ENCODE results near the gene IL22RA2.

The IL22RA2 gene

DNA sequence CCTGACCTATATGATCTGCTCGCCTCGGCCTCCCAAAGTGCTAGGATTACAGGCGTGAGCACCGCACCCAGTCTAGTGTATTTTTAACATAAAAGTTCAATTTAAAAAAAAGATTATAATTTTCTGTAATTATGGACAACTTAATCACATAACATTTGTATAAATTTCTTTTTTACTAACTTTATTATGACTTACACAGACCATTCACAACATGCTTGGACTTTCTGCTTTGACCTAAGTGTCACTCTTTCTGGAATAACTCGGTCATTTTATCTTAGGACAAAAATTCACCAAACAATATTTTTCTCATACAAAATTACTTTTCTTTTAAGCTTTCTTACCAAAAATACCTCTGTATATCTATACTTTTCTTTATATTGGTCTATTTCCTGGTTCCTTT is 15.4 kb upstream of the IL22RA2 start:
- TF ChIP-seq, protein P1, sequence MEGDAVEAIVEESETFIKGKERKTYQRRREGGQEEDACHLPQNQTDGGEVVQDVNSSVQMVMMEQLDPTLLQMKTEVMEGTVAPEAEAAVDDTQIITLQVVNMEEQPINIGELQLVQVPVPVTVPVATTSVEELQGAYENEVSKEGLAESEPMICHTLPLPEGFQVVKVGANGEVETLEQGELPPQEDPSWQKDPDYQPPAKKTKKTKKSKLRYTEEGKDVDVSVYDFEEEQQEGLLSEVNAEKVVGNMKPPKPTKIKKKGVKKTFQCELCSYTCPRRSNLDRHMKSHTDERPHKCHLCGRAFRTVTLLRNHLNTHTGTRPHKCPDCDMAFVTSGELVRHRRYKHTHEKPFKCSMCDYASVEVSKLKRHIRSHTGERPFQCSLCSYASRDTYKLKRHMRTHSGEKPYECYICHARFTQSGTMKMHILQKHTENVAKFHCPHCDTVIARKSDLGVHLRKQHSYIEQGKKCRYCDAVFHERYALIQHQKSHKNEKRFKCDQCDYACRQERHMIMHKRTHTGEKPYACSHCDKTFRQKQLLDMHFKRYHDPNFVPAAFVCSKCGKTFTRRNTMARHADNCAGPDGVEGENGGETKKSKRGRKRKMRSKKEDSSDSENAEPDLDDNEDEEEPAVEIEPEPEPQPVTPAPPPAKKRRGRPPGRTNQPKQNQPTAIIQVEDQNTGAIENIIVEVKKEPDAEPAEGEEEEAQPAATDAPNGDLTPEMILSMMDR (IDR thresholded peaks at IDR 0.05; ENCODE audit: low read depth, low read length, missing control alignments): no peak
- in situ Hi-C loops (cut with HindIII; ENCODE audit: low pct_ligation_motif_present, low sequenced_read_pairs): no loop called here
- no peak overlapping the region for H3K4me3 ChIP-seq (ENCODE audit: low read depth, low read length)
- no peak overlapping the region for H3K27ac ChIP-seq
- H3K36me3 ChIP-seq (replicated peaks): no peaks in the 10 kb centered on the region
- no peak for DNase-seq
- H3K27me3 ChIP-seq (replicated peaks): no peaks in the 10 kb centered on the region

DNA sequence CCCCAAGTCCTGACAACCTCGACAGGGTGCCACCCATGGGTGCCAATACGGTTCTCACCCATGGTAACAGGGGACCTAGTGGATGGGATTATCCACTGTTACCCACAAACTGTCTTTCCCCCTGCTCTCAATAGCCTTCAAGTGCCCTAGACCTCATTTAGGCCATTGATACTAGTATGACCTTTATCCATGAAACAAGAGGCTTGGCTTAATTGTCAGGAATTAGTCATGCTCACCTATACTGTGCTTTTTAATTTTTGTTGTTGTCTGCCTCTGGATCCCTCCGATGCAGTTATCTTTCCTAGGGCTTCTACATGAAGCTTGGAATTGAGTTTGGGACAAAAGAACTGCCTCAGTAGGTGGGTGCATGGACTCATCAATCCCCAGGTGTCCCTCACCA is 11.8 kb upstream of the IL22RA2 start:
- DNase-seq: no peak

DNA sequence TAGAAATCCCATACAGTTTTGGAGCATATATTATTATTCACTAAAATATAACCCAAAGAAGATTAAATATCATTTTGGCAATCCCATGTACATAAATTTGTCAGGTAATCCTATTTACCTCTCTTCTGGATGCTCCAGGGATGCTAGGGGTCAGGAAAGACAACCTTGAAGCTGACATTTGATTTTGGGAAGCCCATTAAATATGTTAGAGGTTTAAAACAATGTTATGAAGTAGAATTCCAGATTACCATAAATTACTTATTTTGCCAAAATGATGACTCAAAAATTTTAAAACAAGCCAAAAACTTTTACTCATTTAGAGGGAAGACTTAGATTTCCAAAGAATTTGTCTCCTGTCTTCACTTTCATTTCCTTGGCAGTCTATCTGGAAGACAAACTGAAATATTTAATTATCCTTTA is 9.2 kb upstream of the IL22RA2 start:
- H3K27me3 ChIP-seq (replicated peaks): no peaks in the 10 kb centered on the region
- no peak overlapping the region for H3K4me3 ChIP-seq (ENCODE audit: low read depth, low read length)
- TF ChIP-seq, protein P1 (IDR thresholded peaks at IDR 0.05; ENCODE audit: low read depth, low read length, missing control alignments): no peak
- DNase-seq: no peak
- no peak overlapping the region for H3K27ac ChIP-seq
- no peaks in the 10 kb centered on the region for H3K36me3 ChIP-seq (replicated peaks)
- in situ Hi-C loops (cut with HindIII; ENCODE audit: low pct_ligation_motif_present, low sequenced_read_pairs): no loop called here

More for the DNA sequence above, 11.8 kb upstream of the IL22RA2 start:
- Histone ChIP-seq H3K36me3 (replicated peaks) (no peaks in the 10 kb centered on the region), H3K4me3 (ENCODE audit: low read depth, low read length) (no peak overlapping the region), H3K27ac (no peak overlapping the region), H3K27me3 (replicated peaks) (no peaks in the 10 kb centered on the region)
- TF ChIP-seq, protein P1 (IDR thresholded peaks at IDR 0.05; ENCODE audit: low read depth, low read length, missing control alignments): no peak
- in situ Hi-C loops (cut with HindIII; ENCODE audit: low pct_ligation_motif_present, low sequenced_read_pairs): no loop called here

DNA sequence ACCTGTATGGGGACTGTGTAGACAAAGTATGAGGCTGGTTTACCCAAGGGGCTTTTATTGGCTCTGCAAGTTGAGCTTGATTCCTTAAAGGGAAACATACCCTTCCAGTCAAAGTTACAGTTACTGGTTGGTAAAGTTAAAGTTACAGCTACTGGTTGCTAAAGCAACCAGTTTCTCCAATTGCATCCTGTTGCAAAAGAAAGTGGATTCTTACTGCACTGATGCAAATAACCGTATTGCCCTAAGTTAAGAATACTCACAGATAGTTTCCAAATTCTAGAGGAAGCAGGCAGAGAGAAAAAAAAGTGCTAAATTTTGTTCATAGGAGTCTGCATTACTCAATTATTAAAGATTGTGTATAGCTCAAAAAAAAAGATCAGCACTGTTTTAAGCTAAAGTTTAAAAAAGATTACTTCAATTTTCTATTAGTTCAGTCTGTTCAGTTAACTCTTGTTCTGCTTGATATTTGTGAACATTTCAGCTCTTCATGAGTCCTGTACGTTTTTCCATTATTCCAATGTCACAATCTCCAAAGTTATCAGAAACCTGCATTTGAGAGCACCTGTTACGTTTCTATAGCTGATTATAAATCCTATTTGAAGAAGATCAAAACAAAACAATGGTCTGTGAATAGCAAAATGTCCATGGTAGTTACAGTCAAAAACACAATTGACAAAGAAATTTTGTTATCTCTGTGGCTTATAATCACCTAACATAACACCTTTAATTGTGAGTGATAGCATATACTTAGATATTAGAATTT is 8.6 kb upstream of the IL22RA2 start:
- Histone ChIP-seq H3K4me3 (ENCODE audit: low read depth, low read length) (no peak overlapping the region), H3K27ac (no peak overlapping the region), H3K27me3 (replicated peaks) (no peaks in the 10 kb centered on the region), H3K36me3 (replicated peaks) (no peaks in the 10 kb centered on the region)
- DNase-seq: no peak
- in situ Hi-C loops (cut with HindIII; ENCODE audit: low pct_ligation_motif_present, low sequenced_read_pairs): no loop called here
- TF ChIP-seq, protein P1 (IDR thresholded peaks at IDR 0.05; ENCODE audit: low read depth, low read length, missing control alignments): no peak

DNA sequence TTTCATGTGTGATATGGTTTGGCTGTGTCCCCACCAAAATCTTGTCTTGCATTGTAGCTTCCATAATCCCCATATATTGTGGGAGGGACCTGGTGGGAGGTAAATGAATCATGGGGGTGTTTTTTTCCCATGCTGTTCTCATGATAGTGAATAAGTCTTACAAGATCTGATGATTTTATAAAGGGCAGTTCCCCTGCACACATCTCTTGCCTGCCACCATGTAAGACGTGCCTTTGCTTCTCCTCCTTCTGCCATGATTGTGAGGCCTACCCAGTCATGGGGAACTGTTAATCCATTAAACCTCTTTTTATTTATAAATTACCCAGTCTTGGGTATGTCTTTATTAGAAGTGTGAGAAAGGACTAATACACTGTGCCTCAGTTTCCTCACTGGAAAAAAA is 4.2 kb upstream of the IL22RA2 start:
- no peak overlapping the region for H3K27ac ChIP-seq
- DNase-seq: no peak
- no peaks in the 10 kb centered on the region for H3K36me3 ChIP-seq (replicated peaks)
- in situ Hi-C loops (cut with HindIII; ENCODE audit: low pct_ligation_motif_present, low sequenced_read_pairs): no loop called here
- TF ChIP-seq, protein P1 (IDR thresholded peaks at IDR 0.05; ENCODE audit: low read depth, low read length, missing control alignments): no peak
- no peak overlapping the region for H3K4me3 ChIP-seq (ENCODE audit: low read depth, low read length)
- no peaks in the 10 kb centered on the region for H3K27me3 ChIP-seq (replicated peaks)

DNA sequence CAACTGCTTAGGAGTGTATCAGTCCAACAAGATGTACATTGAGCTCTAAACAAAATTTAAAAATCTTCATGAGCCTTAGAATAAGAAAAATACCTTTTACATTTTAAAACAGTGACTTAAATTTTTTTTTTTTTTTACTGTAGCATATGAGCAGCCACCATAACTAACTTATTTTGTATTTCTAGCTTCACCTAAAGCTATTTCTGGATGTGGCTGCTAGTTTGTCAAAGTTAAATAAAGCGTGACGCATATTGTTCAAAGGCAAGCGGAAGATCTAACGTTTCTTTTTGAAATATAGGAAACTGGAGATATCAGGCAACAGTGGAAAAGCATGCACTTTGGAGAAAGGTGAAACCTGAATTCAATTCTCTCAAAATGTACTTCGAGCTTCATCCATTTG is 3.3 kb upstream of the IL22RA2 start:
- no peak for DNase-seq
- Histone ChIP-seq H3K4me3 (ENCODE audit: low read depth, low read length) (no peak overlapping the region), H3K27ac (no peak overlapping the region), H3K36me3 (replicated peaks) (no peaks in the 10 kb centered on the region), H3K27me3 (replicated peaks) (no peaks in the 10 kb centered on the region)
- TF ChIP-seq, protein P1 (IDR thresholded peaks at IDR 0.05; ENCODE audit: low read depth, low read length, missing control alignments): no peak
- in situ Hi-C loops (cut with HindIII; ENCODE audit: low pct_ligation_motif_present, low sequenced_read_pairs): no loop called here
